Osteoblast (primary cell): ENCODE measurements around the gene NNMT. TPM values are rescaled to one million over a fixed set of nuclear protein-coding genes. Genes with fewer than 3 reads are reported as not detected.

Source experiments
- DNase-seq: peaks from one replicate; pipeline ENCODE4 v3.0.0; 2011; ENCODE audit warnings: low spot score, mixed read lengths; ENCODE audit not compliant: insufficient read length; ENCODE audit errors: missing footprints
- H2AFZ ChIP-seq: 2 replicates; pipeline ENCODE4 v1.6.0; 2011; ENCODE audit warnings: mild to moderate bottlenecking, low read length
- H3K27ac ChIP-seq: 2 replicates; pipeline ENCODE4 v1.5.1; 2011; ENCODE audit warnings: mild to moderate bottlenecking, low read depth, low read length, moderate library complexity
- H3K27me3 ChIP-seq: 2 replicates; pipeline ENCODE4 v1.6.0; 2012; ENCODE audit warnings: mild to moderate bottlenecking, control low read depth, inconsistent platforms, low read length, moderate library complexity; ENCODE audit not compliant: insufficient read depth
- H3K36me3 ChIP-seq: 2 replicates; pipeline ENCODE4 v1.5.1; 2011; ENCODE audit warnings: mild to moderate bottlenecking, low read length, control low read depth, moderate library complexity; ENCODE audit not compliant: insufficient read depth
- H3K4me1 ChIP-seq: 2 replicates; pipeline ENCODE4 v1.5.1; 2011; ENCODE audit warnings: mild to moderate bottlenecking, low read length, control low read depth, moderate library complexity; ENCODE audit not compliant: insufficient read depth
- H3K4me2 ChIP-seq: 2 replicates; pipeline ENCODE4 v1.6.0; 2011; ENCODE audit warnings: mild to moderate bottlenecking, low read length; ENCODE audit not compliant: insufficient read depth
- H3K4me3 ChIP-seq: fragments of 200-600 bp; sonication (generic); 3 replicates; pipeline ENCODE4 v1.5.1; 2012; ENCODE audit warnings: mild to moderate bottlenecking, low read length, inconsistent platforms; ENCODE audit not compliant: insufficient read depth
- H3K79me2 ChIP-seq: 2 replicates; pipeline ENCODE4 v1.6.0; 2012; ENCODE audit warnings: mild to moderate bottlenecking, low read length, control low read depth, inconsistent platforms; ENCODE audit not compliant: insufficient read depth
- H3K9me3 ChIP-seq: 2 replicates; pipeline ENCODE4 v1.5.1; 2011; ENCODE audit warnings: low read depth, low read length, control low read depth
- H4K20me1 ChIP-seq: 2 replicates; pipeline ENCODE4 v1.6.0; 2012; ENCODE audit warnings: mild to moderate bottlenecking, low read length, control low read depth; ENCODE audit not compliant: insufficient read depth
- CTCF ChIP-seq: IDR thresholded peaks from 2 replicates; pipeline ENCODE4 v1.5.1; 2011; ENCODE audit warnings: mild to moderate bottlenecking, low read depth, low read length, moderate library complexity; ENCODE audit errors: extremely low read depth
- total RNA-seq: library from RNA; depleted of rRNA; stranded (reverse); fragments of >200 nt; gene quantifications from 2 replicates; pipeline ENCODE4 v1.2.3, GENCODE V29; 2012

NNMT gene
- total RNA-seq, 1 donor: 1,196 TPM

DNA sequence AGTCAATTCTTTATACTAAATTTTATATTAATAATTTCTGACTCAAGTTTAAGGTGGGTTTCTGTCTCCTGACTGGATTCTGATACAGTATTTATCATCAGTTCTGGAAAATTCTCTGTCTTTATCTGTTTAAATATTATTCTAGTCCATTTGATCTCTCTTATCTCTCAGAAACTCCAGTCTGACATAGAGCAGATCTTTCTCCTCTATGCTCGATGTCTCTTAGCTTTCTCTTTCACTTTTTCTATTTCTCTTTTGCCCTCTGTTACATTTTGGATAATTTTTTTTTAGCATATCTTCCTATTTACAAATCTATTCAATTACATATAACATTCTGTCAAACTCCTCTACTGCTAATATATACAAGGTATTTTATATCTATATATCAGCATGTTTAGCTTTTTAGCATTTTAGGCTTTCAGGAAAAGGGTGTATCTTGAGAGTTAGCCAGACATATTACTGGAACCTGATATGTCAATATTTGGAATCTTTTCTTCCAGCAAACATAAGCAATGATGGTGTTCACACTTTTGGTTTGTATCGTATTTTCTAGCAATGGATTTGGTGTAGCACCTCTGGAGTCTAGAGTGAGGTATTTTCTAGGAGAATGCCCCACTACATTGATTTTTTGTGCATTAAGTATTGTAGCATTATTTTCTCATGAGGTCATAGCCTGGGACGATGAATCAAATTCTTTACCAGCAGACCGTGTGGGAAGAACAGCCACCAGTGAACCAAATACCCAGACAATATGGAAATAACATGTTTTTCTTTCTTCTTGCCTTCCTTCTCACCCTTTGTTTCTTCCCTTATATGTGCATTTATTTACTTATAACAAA lies 4.1 kb upstream of the NNMT start:
- Histone ChIP-seq H3K36me3 (no peaks in the 10 kb centered on the region), H3K79me2 (peaks cover 8% of the 10 kb centered on the region), H2AFZ (no peak overlapping the region), H3K9me3 (no peaks in the 10 kb centered on the region), H3K4me1 (peaks cover 55% of the 10 kb centered on the region), H3K27me3 (no peaks in the 10 kb centered on the region), H3K27ac (peak overlapping the region; percentile 100), H3K4me3 (peak overlapping the region; percentile 59), H4K20me1 (no peaks in the 10 kb centered on the region), H3K4me2 (peak overlapping the region; percentile 88)
- no peak for TF ChIP-seq CTCF
- no peak for DNase-seq

GRCh38 chr11:114293201-114293711 lies 2.9 kb upstream of the NNMT start:
- no peak overlapping the region for H3K4me3 ChIP-seq
- no peaks in the 10 kb centered on the region for H3K27me3 ChIP-seq
- H4K20me1 ChIP-seq: peaks cover 7% of the 10 kb centered on the region
- peaks cover 20% of the 10 kb centered on the region for H3K79me2 ChIP-seq
- H3K27ac ChIP-seq: peak overlapping the region; percentile 100
- H2AFZ ChIP-seq: no peak overlapping the region
- no peak for TF ChIP-seq CTCF
- peaks cover 11% of the 10 kb centered on the region for H3K36me3 ChIP-seq
- peaks cover 60% of the 10 kb centered on the region for H3K4me1 ChIP-seq
- no peaks in the 10 kb centered on the region for H3K9me3 ChIP-seq
- no peak overlapping the region for H3K4me2 ChIP-seq
- no peak for DNase-seq

DNA sequence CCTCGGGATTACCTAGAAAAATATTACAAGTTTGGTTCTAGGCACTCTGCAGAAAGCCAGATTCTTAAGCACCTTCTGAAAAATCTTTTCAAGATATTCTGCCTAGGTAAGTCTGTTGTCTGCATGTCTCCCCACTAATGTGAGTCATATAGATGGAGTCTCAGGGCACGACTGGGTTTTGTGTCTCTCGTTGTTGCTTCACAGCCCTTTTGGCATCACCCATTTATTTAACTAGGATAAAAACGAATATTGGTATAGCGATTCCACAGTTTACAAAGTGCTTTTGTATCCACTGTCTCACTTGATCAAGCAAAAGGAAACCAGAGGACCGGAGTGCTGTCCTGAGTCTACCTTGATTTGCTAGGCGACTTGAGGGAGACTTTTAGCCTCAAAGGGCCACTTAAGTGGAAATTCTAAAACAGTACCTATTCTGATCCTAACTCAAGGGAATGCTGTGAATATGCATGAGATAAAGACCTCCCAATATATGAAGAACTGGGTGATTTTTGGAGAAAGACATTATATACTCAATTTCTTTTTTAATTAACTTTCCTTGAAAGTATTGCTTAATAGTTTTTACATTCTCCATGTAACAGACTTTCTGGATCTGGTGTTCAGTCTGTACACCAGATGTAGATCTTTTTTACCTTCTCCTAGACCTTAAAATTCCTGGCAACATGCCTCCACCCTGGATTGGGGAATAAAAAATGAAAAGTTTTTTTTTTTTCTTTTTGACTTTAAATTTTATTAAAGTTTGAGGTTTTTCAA lies 590 bp downstream of the NNMT start:
- peak overlapping the region; percentile 72 for H3K4me3 ChIP-seq
- H4K20me1 ChIP-seq: peaks cover 29% of the 10 kb centered on the region
- H3K4me2 ChIP-seq: peak overlapping the region; percentile 97
- DNase-seq: no peak
- peaks cover 46% of the 10 kb centered on the region for H3K36me3 ChIP-seq
- H3K27me3 ChIP-seq: no peaks in the 10 kb centered on the region
- H3K27ac ChIP-seq: peak overlapping the region; percentile 100
- TF ChIP-seq CTCF: no peak
- H3K9me3 ChIP-seq: peaks cover 1% of the 10 kb centered on the region
- no peak overlapping the region for H2AFZ ChIP-seq
- peaks cover 44% of the 10 kb centered on the region for H3K4me1 ChIP-seq
- H3K79me2 ChIP-seq: peaks cover 55% of the 10 kb centered on the region
